Fibroblast of lung (primary cell): ENCODE data around the gene SLC6A8. TPM values are rescaled to one million over a fixed set of nuclear protein-coding genes. Genes with fewer than 3 reads are reported as not detected.
"Not testable (repeated sequence)": the region's sequence is repeated elsewhere in the genome, so short reads cannot be mapped to it uniquely, and the experiment has no call there.

Source experiments
- DNase-seq, 2 donors: peaks; one replicate each; pipeline versions ENCODE4 v3.0.0 to v3.0.0-alpha.2; 2010; ENCODE audit warnings: low read depth in 2 of 2
- H2AFZ ChIP-seq: 2 replicates; pipeline ENCODE4 v1.5.1; 2012; ENCODE audit warnings: low read length, control low read depth, inconsistent platforms
- H3K27ac ChIP-seq: 2 replicates; pipeline ENCODE4 v1.5.1; 2011; ENCODE audit warnings: low read length, control low read depth; ENCODE audit not compliant: insufficient read depth
- H3K27me3 ChIP-seq: 2 replicates; pipeline ENCODE4 v1.5.1; 2011; ENCODE audit warnings: mild to moderate bottlenecking, low read length; ENCODE audit not compliant: control insufficient read depth, insufficient read depth
- H3K36me3 ChIP-seq: 2 replicates; pipeline ENCODE4 v1.5.1; 2011; ENCODE audit warnings: low read length; ENCODE audit not compliant: control insufficient read depth, insufficient read depth
- H3K4me1 ChIP-seq: 2 replicates; pipeline ENCODE4 v1.5.1; 2011; ENCODE audit warnings: low read length; ENCODE audit not compliant: control insufficient read depth, insufficient read depth; ENCODE audit errors: extremely low read depth
- H3K4me2 ChIP-seq: 2 replicates; pipeline ENCODE4 v1.5.1; 2011; ENCODE audit warnings: low read length, control low read depth; ENCODE audit not compliant: insufficient read depth; ENCODE audit errors: extremely low read depth
- H3K4me3 ChIP-seq, 4 experiments: fragments of 200-600 bp in 1 of 4; sonication (generic) in 1 of 4; replicated peaks in 1 of 4; 2 replicates each; pipeline ENCODE4 v1.5.1; 2011 to 2016; ENCODE audit warnings: low read length in 4 of 4, low read depth in 3 of 4, mild to moderate bottlenecking in 3 of 4, control low read depth in 2 of 4, inconsistent platforms in 1 of 4, mixed read lengths in 1 of 4; ENCODE audit not compliant: insufficient read depth in 1 of 4; ENCODE audit errors: control extremely low read depth in 1 of 4
- H3K79me2 ChIP-seq: 2 replicates; pipeline ENCODE4 v1.5.1; 2012; ENCODE audit warnings: mild to moderate bottlenecking, low read length, inconsistent platforms; ENCODE audit not compliant: control insufficient read depth, insufficient read depth
- H3K9ac ChIP-seq: 2 replicates; pipeline ENCODE4 v1.5.1; 2011; ENCODE audit warnings: mild to moderate bottlenecking, low read length, control low read depth; ENCODE audit not compliant: insufficient read depth
- H3K9me3 ChIP-seq: 2 replicates; pipeline ENCODE4 v1.5.1; 2012; ENCODE audit warnings: low read depth, low read length; ENCODE audit not compliant: control insufficient read depth, insufficient read depth
- H4K20me1 ChIP-seq: 2 replicates; pipeline ENCODE4 v1.5.1; 2011; ENCODE audit warnings: low read length; ENCODE audit not compliant: control insufficient read depth, insufficient read depth; ENCODE audit errors: extremely low read depth
- EZH2 ChIP-seq: IDR thresholded peaks from 2 replicates; pipeline ENCODE4 v1.5.1; 2012; ENCODE audit warnings: low read length, control low read depth, mild to moderate bottlenecking; ENCODE audit errors: missing control alignments
- polyA plus RNA-seq, 2 donors: library from polyadenylated mRNA; depleted of rRNA in 1 of 2; stranded (reverse) in 1 of 2; unstranded in 1 of 2; fragments of >200 nt; gene quantifications; 2 replicates each; pipeline ENCODE4 v1.2.1, GENCODE V29; 2011 to 2012; ENCODE audit warnings: missing spikeins in 1 of 2
- total RNA-seq: library from RNA; depleted of rRNA; stranded (reverse); fragments of >200 nt; gene quantifications from 2 replicates; pipeline ENCODE4 v1.2.1, GENCODE V29; 2014
- TF ChIP-seq, protein P1 (sequence below), 2 donors: IDR thresholded peaks in 1 of 2; conservative IDR thresholded peaks in 1 of 2; 1 replicate in 1 of 2; 2 replicates in 1 of 2; pipeline ENCODE4 v1.5.1; 2011 to 2012; ENCODE audit warnings: low read length in 2 of 2, control low read depth in 1 of 2, inconsistent platforms in 1 of 2, low read depth in 1 of 2, mild to moderate bottlenecking in 1 of 2

The SLC6A8 gene
- total and polyA plus RNA-seq, 2 donors (not counting 1 experiment from before 2014, with no cell fraction given) = 7.7 to 11.1 TPM

DNA sequence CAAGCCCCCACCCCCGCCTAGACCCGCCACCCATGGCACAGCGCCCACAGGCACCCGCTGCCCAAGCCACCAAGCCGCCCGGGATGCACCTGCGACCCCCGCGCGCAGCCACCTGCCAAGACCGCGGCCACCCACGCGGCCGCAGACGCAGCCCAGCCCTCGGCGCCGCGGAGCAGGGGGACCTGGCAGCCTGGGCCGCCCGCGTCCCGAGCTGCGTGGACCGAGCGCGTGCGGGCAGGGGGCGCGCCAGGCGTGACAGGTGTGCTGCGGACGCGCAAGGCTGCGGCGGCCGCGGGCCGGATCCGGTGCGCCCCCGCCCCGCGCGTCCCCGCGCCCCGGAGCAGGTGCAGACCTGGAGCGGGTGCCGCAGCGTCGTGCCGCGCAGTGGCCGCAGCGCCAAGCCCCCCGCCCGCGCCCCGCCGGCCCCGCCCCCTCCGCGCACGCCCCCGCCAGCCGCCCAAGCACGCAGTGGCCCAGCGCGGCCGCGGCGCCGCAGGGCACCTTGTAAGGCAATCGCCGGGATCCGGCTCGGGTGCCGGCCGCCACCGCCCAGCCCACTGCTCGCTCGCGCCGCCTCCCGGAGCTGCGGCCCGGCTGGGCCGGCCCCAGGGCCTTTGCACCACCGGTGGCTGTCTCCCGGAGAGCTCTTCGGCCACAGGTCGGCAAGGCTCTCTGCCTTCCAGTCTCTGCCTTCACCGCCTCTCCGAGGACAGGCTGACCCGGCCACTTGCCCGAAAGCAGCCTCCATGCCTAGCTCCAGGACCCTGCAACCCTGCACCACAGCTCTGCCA is 14.1 kb upstream of the SLC6A8 start, which contains the start of gene PNCK:
Gene PNCK (minus strand): TSS at position 386 of the 791 bp plus-strand sequence. CDS start 737 bp downstream, outside the sequence.
- Histone ChIP-seq H3K4me1 (no peaks in the 10 kb centered on the region), H3K27me3 (no peaks in the 10 kb centered on the region), H3K36me3 (no peaks in the 10 kb centered on the region), H3K4me2 (no peak within 1 kb of the TSS), H3K9ac (no peak within 1 kb of the TSS), H3K4me3 (no peak within 1 kb of the TSS), H4K20me1 (no peaks in the 10 kb centered on the region), H3K79me2 (no peaks in the 10 kb centered on the region), H3K9me3 (no peaks in the 10 kb centered on the region), H3K27ac (no peak within 1 kb of the TSS), H2AFZ (no peak within 1 kb of the TSS)
- DNase-seq = no peak
- no peak for TF ChIP-seq EZH2
- TF ChIP-seq, protein P1, sequence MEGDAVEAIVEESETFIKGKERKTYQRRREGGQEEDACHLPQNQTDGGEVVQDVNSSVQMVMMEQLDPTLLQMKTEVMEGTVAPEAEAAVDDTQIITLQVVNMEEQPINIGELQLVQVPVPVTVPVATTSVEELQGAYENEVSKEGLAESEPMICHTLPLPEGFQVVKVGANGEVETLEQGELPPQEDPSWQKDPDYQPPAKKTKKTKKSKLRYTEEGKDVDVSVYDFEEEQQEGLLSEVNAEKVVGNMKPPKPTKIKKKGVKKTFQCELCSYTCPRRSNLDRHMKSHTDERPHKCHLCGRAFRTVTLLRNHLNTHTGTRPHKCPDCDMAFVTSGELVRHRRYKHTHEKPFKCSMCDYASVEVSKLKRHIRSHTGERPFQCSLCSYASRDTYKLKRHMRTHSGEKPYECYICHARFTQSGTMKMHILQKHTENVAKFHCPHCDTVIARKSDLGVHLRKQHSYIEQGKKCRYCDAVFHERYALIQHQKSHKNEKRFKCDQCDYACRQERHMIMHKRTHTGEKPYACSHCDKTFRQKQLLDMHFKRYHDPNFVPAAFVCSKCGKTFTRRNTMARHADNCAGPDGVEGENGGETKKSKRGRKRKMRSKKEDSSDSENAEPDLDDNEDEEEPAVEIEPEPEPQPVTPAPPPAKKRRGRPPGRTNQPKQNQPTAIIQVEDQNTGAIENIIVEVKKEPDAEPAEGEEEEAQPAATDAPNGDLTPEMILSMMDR (conservative IDR thresholded peaks at IDR 0.05 in 1 of 2, IDR thresholded peaks at IDR 0.05 in 1 of 2; ENCODE audit: low read depth in 1 of 2, low read length in 2 of 2) = no peak

DNA sequence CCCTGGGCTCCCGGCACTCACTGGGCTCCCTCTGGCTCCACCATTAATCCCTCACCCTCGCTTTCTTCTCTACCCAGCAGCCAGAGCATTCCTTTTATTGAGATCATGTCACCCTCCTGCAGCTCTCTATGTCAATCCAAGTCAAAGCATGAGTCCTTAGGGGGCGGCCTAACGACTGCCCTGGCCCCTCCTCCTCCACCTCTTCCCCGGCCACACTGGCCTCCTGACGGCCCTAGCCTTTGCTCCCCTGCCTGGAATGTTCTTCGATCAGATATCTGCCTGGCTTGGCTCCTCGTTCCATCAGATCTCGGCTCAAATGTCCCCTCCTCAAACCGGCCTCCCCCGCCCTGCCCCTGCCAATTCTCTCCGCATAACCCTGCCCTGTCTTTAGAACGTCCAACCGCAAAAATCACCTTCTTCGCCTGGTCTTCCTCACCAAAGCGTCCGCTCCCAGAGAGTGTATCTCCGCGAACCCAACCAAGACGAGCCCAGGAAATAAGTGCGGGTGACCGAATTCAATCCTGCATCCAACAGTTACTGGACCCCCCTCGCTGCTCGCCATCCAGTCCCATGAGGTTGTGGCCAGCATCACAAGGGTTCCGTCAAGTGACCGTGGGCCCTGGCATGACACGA is 13.4 kb upstream of the SLC6A8 start:
- H2AFZ ChIP-seq = no peak overlapping the region
- H3K27me3 ChIP-seq = no peaks in the 10 kb centered on the region
- no peaks in the 10 kb centered on the region for H3K79me2 ChIP-seq
- no peaks in the 10 kb centered on the region for H3K4me1 ChIP-seq
- no peaks in the 10 kb centered on the region for H3K36me3 ChIP-seq
- H3K9me3 ChIP-seq = no peaks in the 10 kb centered on the region
- no peak for TF ChIP-seq EZH2
- H3K4me3 ChIP-seq = no peak overlapping the region
- no peak overlapping the region for H3K27ac ChIP-seq
- no peak for DNase-seq
- H4K20me1 ChIP-seq = no peaks in the 10 kb centered on the region
- no peak overlapping the region for H3K9ac ChIP-seq
- H3K4me2 ChIP-seq = no peak overlapping the region

DNA sequence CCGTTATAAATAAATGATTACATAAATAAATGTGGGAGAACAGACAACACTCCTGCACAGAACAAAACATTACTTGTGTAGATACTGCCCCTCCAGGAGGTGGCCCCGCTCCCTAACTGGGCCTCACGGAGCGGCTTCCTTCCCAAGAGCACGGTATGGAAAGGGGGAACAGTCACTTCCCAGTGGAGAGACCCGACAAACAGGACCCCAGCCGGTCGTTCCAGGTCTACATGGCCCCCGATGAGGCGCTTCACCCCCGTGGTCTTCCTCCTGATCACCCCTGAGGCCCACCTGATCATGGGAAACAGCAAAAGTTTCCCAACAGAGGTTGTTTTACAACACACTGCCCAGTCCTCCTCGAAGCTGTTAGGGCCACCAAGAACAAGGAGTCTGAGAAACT is 6.6 kb upstream of the SLC6A8 start:
- no peaks in the 10 kb centered on the region for H3K36me3 ChIP-seq
- no peaks in the 10 kb centered on the region for H3K79me2 ChIP-seq
- TF ChIP-seq, protein P1 (conservative IDR thresholded peaks at IDR 0.05 in 1 of 2, IDR thresholded peaks at IDR 0.05 in 1 of 2; ENCODE audit: low read depth in 1 of 2, low read length in 2 of 2) = no peak
- no peak for TF ChIP-seq EZH2
- H4K20me1 ChIP-seq = no peaks in the 10 kb centered on the region
- no peak overlapping the region for H3K4me2 ChIP-seq
- H3K4me1 ChIP-seq = no peaks in the 10 kb centered on the region
- H2AFZ ChIP-seq = no peak overlapping the region
- H3K9me3 ChIP-seq = no peaks in the 10 kb centered on the region
- no peak overlapping the region for H3K9ac ChIP-seq
- H3K27ac ChIP-seq = no peak overlapping the region
- no peak for DNase-seq
- no peaks in the 10 kb centered on the region for H3K27me3 ChIP-seq
- no peak overlapping the region for H3K4me3 ChIP-seq

DNA sequence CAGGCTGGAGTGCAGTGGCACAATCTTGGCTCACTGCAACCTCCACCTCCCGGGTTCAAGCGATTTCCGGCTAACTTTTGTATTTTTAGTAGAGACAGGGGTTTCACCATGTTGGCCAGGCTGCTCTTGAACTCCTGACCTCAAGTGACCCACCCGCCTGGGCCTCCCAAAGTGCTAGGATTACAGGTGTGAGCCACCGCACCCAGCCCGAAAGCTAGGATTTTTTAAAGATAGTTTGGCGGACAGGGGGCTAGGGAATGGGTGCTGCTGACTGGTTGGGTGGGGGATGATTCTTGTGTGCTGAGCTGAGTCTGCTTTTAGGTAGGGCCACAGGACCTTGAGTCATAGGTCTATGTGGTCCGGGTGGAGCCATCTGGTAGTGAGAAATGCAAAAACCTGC is 4.2 kb upstream of the SLC6A8 start:
- H3K4me3 ChIP-seq, H3K4me1 ChIP-seq, H3K27ac ChIP-seq, H3K9ac ChIP-seq, H4K20me1 ChIP-seq, H3K27me3 ChIP-seq, H2AFZ ChIP-seq, DNase-seq, H3K4me2 ChIP-seq, H3K36me3 ChIP-seq, H3K79me2 ChIP-seq, H3K9me3 ChIP-seq: not testable (repeated sequence)
